K562 (cell line): ENCODE data around the gene LYPD3. TPM values are rescaled to one million over a fixed set of nuclear protein-coding genes. Genes with fewer than 3 reads are reported as not detected.

ENCODE experiments used
- ATF7 ChIP-seq: fragments of 450-650 bp; IDR thresholded peaks from 2 replicates; pipeline ENCODE4 v1.7.1; 2014; ENCODE audit warnings: mild to moderate bottlenecking, moderate library complexity
- CEBPB ChIP-seq: fragments of 450-650 bp; IDR thresholded peaks from 2 replicates; pipeline ENCODE4 v1.6.1; 2016; ENCODE audit warnings: missing genetic modification characterization, missing compliant biosample characterization
- DDX20 ChIP-seq: fragments of 450-650 bp; IDR thresholded peaks from 2 replicates; pipeline ENCODE4 v1.6.1; 2016; ENCODE audit warnings: missing genetic modification characterization, low read depth, mild to moderate bottlenecking, missing compliant biosample characterization, moderate library complexity
- HNRNPLL ChIP-seq: fragments of 200-400 bp; formaldehyde crosslinking; IDR thresholded peaks from 2 replicates; pipeline ENCODE4 v1.6.1; 2017; ENCODE audit warnings: low read length, low read depth, mild to moderate bottlenecking; ENCODE audit not compliant: poor library complexity, severe bottlenecking
- KDM1A ChIP-seq, 2 experiments: fragments of 450-650 bp; IDR thresholded peaks; 2 replicates each; pipeline ENCODE4 v1.6.1; 2016; ENCODE audit warnings: mild to moderate bottlenecking in 2 of 2
- NR1H2 ChIP-seq: sonication (generic); formaldehyde crosslinking; IDR thresholded peaks from 2 replicates; pipeline ENCODE4 v1.4.0; 2020; ENCODE audit warnings: mild to moderate bottlenecking, missing genetic modification reagents
- RB1 ChIP-seq: fragments of 450-650 bp; IDR thresholded peaks from 2 replicates; pipeline ENCODE4 v1.6.1; 2017; ENCODE audit warnings: low read depth, mild to moderate bottlenecking
- SAFB2 ChIP-seq: fragments of 200-400 bp; formaldehyde crosslinking; IDR thresholded peaks from 2 replicates; pipeline ENCODE4 v1.6.1; 2018; ENCODE audit warnings: borderline replicate concordance, low read length, low read depth, moderate library complexity; ENCODE audit not compliant: severe bottlenecking
- SMAD1 ChIP-seq: fragments of 150-350 bp; IDR thresholded peaks from 2 replicates; pipeline ENCODE4 v1.6.1; 2014; ENCODE audit warnings: low read length, low read depth; ENCODE audit not compliant: partially characterized antibody
- STAG1 ChIP-seq: sonication (generic); formaldehyde crosslinking; IDR thresholded peaks from 2 replicates; pipeline ENCODE4 v1.5.0; 2020; ENCODE audit warnings: missing genetic modification reagents, borderline replicate concordance
- ZNF197 ChIP-seq: fragments of 200-800 bp; sonication (Bioruptor generic); IDR thresholded peaks from 2 replicates; pipeline ENCODE4 v1.6.1; 2016; ENCODE audit warnings: low read depth, missing genetic modification characterization, missing compliant biosample characterization
- ZNF316 ChIP-seq: fragments of 450-650 bp; IDR thresholded peaks from 2 replicates; pipeline ENCODE4 v1.6.1; 2016
- ZNF354B ChIP-seq: fragments of 250-450 bp; sonication (Bioruptor Pico); IDR thresholded peaks from 2 replicates; pipeline ENCODE4 v1.4.0; 2020
- ZNF766 ChIP-seq: fragments of 200-800 bp; sonication (Bioruptor generic); conservative IDR thresholded peaks from 2 replicates; pipeline ENCODE4 v1.6.1; 2016; ENCODE audit warnings: missing genetic modification characterization, missing compliant biosample characterization
- polyA plus RNA-seq, 8 experiments: library from polyadenylated mRNA; depleted of rRNA in 4 of 8; stranded (reverse) in 5 of 8; unstranded in 3 of 8; fragments of >200 nt; fragmentation: Nextera tagmentation in 2 of 8; fragmentation: Illumina TruSeq in 1 of 8; extraction: Ambion mirVana in 2 of 8; extraction: Trizol in 1 of 8; gene quantifications; 2 replicates each; pipeline versions ENCODE4 v1.2.1 to v1.2.3, GENCODE V29; 2011 to 2014; ENCODE audit warnings: inconsistent platforms in 1 of 8, missing spikeins in 1 of 8
- total RNA-seq, 7 experiments: library from RNA; depleted of rRNA in 6 of 7; stranded (reverse); fragments of >200 nt in 6 of 7; fragmentation: Illumina TruSeq in 2 of 7; extraction: Trizol in 2 of 7; gene quantifications; 2 replicates each; pipeline versions ENCODE4 v1.2.1 to v1.2.3, GENCODE V29; 2011 to 2021; ENCODE audit warnings: low replicate concordance in 1 of 7
- TF ChIP-seq, protein P1 (sequence below): sonication (generic); formaldehyde crosslinking; IDR thresholded peaks from 2 replicates; pipeline ENCODE4 v1.8.0; 2023; ENCODE audit warnings: mild to moderate bottlenecking, missing genetic modification reagents
- TF ChIP-seq, protein P2 (sequence below): sonication (generic); formaldehyde crosslinking; IDR thresholded peaks from 2 replicates; pipeline ENCODE4 v1.5.0; 2020; ENCODE audit warnings: missing genetic modification reagents
- TF ChIP-seq, protein P3 (sequence below), 2 experiments: IDR thresholded peaks in 1 of 2; conservative IDR thresholded peaks in 1 of 2; 2 replicates each; pipeline ENCODE4 v1.6.1; 2016; ENCODE audit warnings: low read depth in 2 of 2, mild to moderate bottlenecking in 1 of 2, missing compliant biosample characterization in 1 of 2, missing genetic modification characterization in 1 of 2, moderate library complexity in 1 of 2

The LYPD3 gene
- total and polyA plus RNA-seq, 9 of the 15 experiments (the other 6 are each of a cell fraction or from before 2014, with no cell fraction given) = 0.04 to 0.33 (median 0.20) TPM; not detected in 1

DNA sequence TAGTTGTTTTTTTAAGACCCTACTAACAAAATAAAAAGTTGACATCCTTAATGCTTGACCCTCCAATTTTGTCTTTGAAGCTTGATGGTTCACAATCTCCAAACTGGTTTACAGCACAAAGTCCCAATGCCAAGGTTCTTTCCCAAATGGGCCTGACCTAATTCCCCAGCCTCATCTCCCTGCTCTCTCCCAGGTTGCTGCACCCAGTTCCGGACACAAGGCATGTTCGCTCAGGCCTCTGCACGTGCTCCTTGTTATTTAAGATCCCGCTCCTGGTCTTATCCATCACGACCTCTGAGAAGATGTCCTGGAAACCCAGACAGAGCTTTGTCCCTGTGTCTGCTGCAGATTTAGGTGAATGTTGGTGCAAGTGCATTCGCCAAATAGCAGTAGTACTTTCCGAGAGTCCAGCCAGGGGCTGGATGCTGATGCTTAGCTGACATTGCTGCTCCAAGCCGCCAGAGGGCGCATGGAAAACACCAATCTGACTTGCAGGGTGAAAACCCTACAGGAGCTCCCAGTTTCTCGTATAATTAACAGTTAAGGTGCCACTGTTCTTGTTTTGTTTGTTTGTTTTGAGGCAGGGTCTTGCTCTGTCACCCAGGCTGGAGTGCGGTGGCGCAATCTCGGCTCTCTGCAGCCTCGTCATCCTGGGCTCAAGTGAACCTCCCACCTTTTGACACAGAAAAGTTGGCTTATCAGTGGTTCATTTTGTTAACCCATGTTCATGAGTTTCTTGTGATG, 18.5 kb downstream of the LYPD3 start (continued):
- TF ChIP-seq SMAD1 (no peak), ZNF197 (CRISPR knock-in tag) (no peak), RB1 (0 out of 2 replicates have a peak, but pooled peaks have one; percentile 15), ZNF354B (CRISPR knock-in tag) (no peak), KDM1A (IDR thresholded peaks at IDR 0.05) (no peak), NR1H2 (CRISPR knock-in tag) (no peak), CEBPB (tag) (peak; percentile 54), ATF7 (0 out of 2 replicates have a peak, but pooled peaks have one; percentile 26), STAG1 (peak; percentile 91), DDX20 (tag) (no peak), ZNF316 (no peak), HNRNPLL (no peak), SAFB2 (no peak), ZNF766 (no peak)
- TF ChIP-seq, protein P1, sequence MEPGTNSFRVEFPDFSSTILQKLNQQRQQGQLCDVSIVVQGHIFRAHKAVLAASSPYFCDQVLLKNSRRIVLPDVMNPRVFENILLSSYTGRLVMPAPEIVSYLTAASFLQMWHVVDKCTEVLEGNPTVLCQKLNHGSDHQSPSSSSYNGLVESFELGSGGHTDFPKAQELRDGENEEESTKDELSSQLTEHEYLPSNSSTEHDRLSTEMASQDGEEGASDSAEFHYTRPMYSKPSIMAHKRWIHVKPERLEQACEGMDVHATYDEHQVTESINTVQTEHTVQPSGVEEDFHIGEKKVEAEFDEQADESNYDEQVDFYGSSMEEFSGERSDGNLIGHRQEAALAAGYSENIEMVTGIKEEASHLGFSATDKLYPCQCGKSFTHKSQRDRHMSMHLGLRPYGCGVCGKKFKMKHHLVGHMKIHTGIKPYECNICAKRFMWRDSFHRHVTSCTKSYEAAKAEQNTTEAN (CRISPR knock-in tag) = no peak
- TF ChIP-seq, protein P2, sequence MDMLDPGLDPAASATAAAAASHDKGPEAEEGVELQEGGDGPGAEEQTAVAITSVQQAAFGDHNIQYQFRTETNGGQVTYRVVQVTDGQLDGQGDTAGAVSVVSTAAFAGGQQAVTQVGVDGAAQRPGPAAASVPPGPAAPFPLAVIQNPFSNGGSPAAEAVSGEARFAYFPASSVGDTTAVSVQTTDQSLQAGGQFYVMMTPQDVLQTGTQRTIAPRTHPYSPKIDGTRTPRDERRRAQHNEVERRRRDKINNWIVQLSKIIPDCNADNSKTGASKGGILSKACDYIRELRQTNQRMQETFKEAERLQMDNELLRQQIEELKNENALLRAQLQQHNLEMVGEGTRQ (CRISPR knock-in tag) = no peak
- TF ChIP-seq, protein P3, sequence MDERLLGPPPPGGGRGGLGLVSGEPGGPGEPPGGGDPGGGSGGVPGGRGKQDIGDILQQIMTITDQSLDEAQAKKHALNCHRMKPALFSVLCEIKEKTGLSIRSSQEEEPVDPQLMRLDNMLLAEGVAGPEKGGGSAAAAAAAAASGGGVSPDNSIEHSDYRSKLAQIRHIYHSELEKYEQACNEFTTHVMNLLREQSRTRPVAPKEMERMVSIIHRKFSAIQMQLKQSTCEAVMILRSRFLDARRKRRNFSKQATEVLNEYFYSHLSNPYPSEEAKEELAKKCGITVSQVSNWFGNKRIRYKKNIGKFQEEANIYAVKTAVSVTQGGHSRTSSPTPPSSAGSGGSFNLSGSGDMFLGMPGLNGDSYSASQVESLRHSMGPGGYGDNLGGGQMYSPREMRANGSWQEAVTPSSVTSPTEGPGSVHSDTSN (CRISPR knock-in tag; IDR thresholded peaks at IDR 0.05; ENCODE audit: low read depth) = no peak
- TF ChIP-seq, protein P3 (tag; conservative IDR thresholded peaks at IDR 0.05; ENCODE audit: low read depth) = no peak
